ENCODE measurements around the gene GON4L. TPM values are rescaled to one million over a fixed set of nuclear protein-coding genes. Genes with fewer than 3 reads are reported as not detected.

The GON4L gene
- total RNA-seq, 1 experiment from 2014 or later = 53.4 TPM

- H3K79me2 ChIP-seq (ENCODE audit: insufficient read depth, low read length) = no peaks in the 10 kb centered on the region
- peaks cover 23 to 71% (median 56%) of the 10 kb centered on the region in 3 experiments for H3K36me3 Mint-ChIP-seq (ENCODE audit: insufficient read depth in 1 of 3, low read depth in 3 of 3)
- no CpG with 5 or more reads among the region's 2 CpGs for WGBS (ENCODE audit: extremely low coverage, insufficient read length, low lambda C conversion rate)
These were observed 143.9 kb downstream of the GON4L start for GRCh38 chr1:155713075-155713474.

More at GRCh38 chr1:155713075-155713474, 143.9 kb downstream of the GON4L start:
- no peak overlapping the region for H2BK15ac ChIP-seq (ENCODE audit: low read depth, low read length)
- H3K9me3 ChIP-seq (ENCODE audit: control insufficient read depth, low read depth, low read length) = no peaks in the 10 kb centered on the region
- no peak overlapping the region for H2AK5ac ChIP-seq (ENCODE audit: insufficient read length, low read length)
- H2BK120ac ChIP-seq (ENCODE audit: low read depth, low read length, poor library complexity, severe bottlenecking) = no peak overlapping the region
- H3K4ac ChIP-seq (ENCODE audit: low read depth, low read length) = no peak overlapping the region
- H3K14ac ChIP-seq (ENCODE audit: insufficient read depth, low read length) = no peak overlapping the region
- H2AFZ ChIP-seq (ENCODE audit: low read length) = no peak overlapping the region
- no peaks in the 10 kb centered on the region for H4K20me1 ChIP-seq (ENCODE audit: control insufficient read depth, insufficient read depth, insufficient read length)
- no peak overlapping the region for H2BK12ac ChIP-seq (ENCODE audit: insufficient read length, low read depth, low read length)
- peaks cover 2% of the 10 kb centered on the region for H3K79me1 ChIP-seq (ENCODE audit: insufficient read depth, low read depth, low read length, poor library complexity, severe bottlenecking)
- H3K23me2 ChIP-seq (ENCODE audit: insufficient read length, low read depth, low read length, poor library complexity, severe bottlenecking) = no peaks in the 10 kb centered on the region
- H2BK5ac ChIP-seq (ENCODE audit: insufficient read length, low read length) = no peak overlapping the region
- peaks cover 5 to 6% of the 10 kb centered on the region in 2 experiments; a peak in 3 of 5 replicates for H3K9me3 Mint-ChIP-seq
- H3T11ph ChIP-seq (ENCODE audit: low read length) = no peak overlapping the region
- no peak overlapping the region for H3K23ac ChIP-seq (ENCODE audit: insufficient read length, low read depth, low read length)
- H3K4me2 ChIP-seq (ENCODE audit: insufficient read depth, insufficient read length, low read length) = no peak overlapping the region
- no peak for DNase-seq
- H3K4me3 Mint-ChIP-seq = no peak overlapping the region
- H3K27me3 Mint-ChIP-seq (ENCODE audit: low read depth) = no peaks in the 10 kb centered on the region
- no peak overlapping the region for H3K18ac ChIP-seq (ENCODE audit: insufficient read length, low read depth, low read length)
- no peak overlapping the region for H3K56ac ChIP-seq (ENCODE audit: insufficient read length, low read depth, low read length)
- no peak overlapping the region for H4K8ac ChIP-seq (replicated peaks; ENCODE audit: insufficient read length, low read depth, low read length)
- no peak overlapping the region for H4K91ac ChIP-seq (ENCODE audit: insufficient read length, low read depth, low read length)
- no peak for TF ChIP-seq CTCF (conservative IDR thresholded peaks at IDR 0.05)
- no peaks in the 10 kb centered on the region for H3K27me3 ChIP-seq (ENCODE audit: insufficient read depth, low read length)
- H3K27ac Mint-ChIP-seq = no peak overlapping the region
- H3K4me1 ChIP-seq (ENCODE audit: insufficient read depth, low read length) = no peaks in the 10 kb centered on the region
- no peak overlapping the region for H3K9ac ChIP-seq (ENCODE audit: extremely low read depth, insufficient read length, low read length)
- H3K27ac ChIP-seq (ENCODE audit: insufficient read length, low read depth, low read length) = no peak overlapping the region
- H3K4me1 Mint-ChIP-seq = no peaks in the 10 kb centered on the region
- H4K5ac ChIP-seq (ENCODE audit: insufficient read length, low read depth, low read length) = no peak overlapping the region
- no peak overlapping the region for H2BK20ac ChIP-seq (ENCODE audit: low read depth, low read length, poor library complexity, severe bottlenecking)
